AG04450 (cell line): Measurements from ENCODE around the gene ADGRV1. TPM values are rescaled to one million over a fixed set of nuclear protein-coding genes. Genes with fewer than 3 reads are reported as not detected.
"Not testable (repeated sequence)": the region's sequence is repeated elsewhere in the genome, so short reads cannot be mapped to it uniquely, and the experiment has no call there.

Experiments
- CTCF ChIA-PET: fragments of 300-600, 350-600 bp; formaldehyde crosslinking; extraction: SDS; loops from one replicate; lab custom pipeline; 2022; ENCODE audit warnings: antibody characterized with exemption, inconsistent platforms; lab: Charles Lee
- POLR2A ChIA-PET: fragments of 350-600 bp; formaldehyde crosslinking; extraction: SDS; loops from one replicate; lab custom pipeline; 2021; ENCODE audit warnings: antibody characterized with exemption, inconsistent platforms; lab: Yijun Ruan, JAX
- DNase-seq: peaks from one replicate; pipeline ENCODE4 v3.0.0-alpha.2; 2011; ENCODE audit warnings: low read depth, low spot score
- H3K27ac ChIP-seq: one replicate; pipeline ENCODE4 v1.5.1; 2012; ENCODE audit warnings: low read depth, low read length, control low read depth
- H3K27me3 ChIP-seq: one replicate; pipeline ENCODE4 v1.6.0; 2012; ENCODE audit warnings: low read length; ENCODE audit not compliant: control insufficient read depth, insufficient read depth
- H3K4me3 ChIP-seq: 2 replicates; pipeline ENCODE4 v1.5.1; 2011; ENCODE audit warnings: mild to moderate bottlenecking, low read depth, low read length, control low read depth
- H3K9me3 ChIP-seq: 2 replicates; pipeline ENCODE4 v1.5.1; 2012; ENCODE audit warnings: low read length; ENCODE audit not compliant: control insufficient read depth, insufficient read depth
- CTCF ChIP-seq: IDR thresholded peaks from 2 replicates; pipeline ENCODE4 v1.5.1; 2011; ENCODE audit warnings: low read depth, low read length, control low read depth, inconsistent platforms
- polyA plus RNA-seq: library from polyadenylated mRNA; depleted of rRNA; stranded (reverse); fragments of >200 nt; gene quantifications from 2 replicates; pipeline ENCODE4 v1.2.3, GENCODE V29; 2011

The ADGRV1 gene
- polyA plus RNA-seq, 1 experiment: 0.06 TPM

DNA sequence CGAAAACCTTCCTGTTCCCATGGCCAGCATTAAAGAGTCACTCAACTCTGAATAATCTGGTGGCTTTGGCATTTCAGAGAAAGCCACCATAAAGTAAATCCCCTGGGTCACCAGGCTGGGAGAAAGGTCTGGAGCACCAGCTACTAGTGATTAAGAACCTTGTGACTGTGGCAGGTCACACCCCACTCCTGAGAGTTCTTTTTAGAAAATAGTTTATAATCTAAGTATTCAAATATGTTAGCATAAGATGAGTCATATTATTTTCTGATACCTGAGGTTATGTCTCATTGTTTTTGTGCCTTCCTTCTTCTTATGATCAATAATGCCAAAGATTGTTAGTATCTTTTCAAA, 472.8 kb downstream of the ADGRV1 start:
- no peak for TF ChIP-seq CTCF
- DNase-seq: no peak
- POLR2A ChIA-PET: no interaction called here
- Histone ChIP-seq H3K4me3 (no peak overlapping the region), H3K27me3 (no peaks in the 10 kb centered on the region), H3K9me3 (no peaks in the 10 kb centered on the region), H3K27ac (no peak overlapping the region)
- CTCF ChIA-PET: no interaction called here

DNA sequence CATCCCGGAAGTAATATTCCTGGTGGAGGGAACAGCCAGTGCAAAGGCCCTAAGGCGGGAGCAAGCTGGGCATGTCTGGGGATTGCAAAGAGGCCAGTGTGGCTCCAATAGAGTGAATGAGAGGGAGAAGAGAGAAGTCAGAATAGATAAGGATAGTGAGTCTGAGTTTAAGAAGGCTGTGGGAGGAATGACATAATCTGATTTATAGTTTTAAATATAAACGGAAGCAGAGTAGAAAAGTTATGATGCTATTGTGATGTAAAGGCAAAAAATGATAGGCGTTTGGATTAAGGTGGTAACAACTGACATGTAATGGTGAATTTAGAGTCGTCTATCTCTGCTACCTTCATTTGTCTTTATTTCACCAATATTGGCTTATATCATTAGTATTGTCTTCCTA, 473.5 kb downstream of the ADGRV1 start:
- CTCF ChIA-PET: no interaction called here
- TF ChIP-seq CTCF: no peak

DNA sequence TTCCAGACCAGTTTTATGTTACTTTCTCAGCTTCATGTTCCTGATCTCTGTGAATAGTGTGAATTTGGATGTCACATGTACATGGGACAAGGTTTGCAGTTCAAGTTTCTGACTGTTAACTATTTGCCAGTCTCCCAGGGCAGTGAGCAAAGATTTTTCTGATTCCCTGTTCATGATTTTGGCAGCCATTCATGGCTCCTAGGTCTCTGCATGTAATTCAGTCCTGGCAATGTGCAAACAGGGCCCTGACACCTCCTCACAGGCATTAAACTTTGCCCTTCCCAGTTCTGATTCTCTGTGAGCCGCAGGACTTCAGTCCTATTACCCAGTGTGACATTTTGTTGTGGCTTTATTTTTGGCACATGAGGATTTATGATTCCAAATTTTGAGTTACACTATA, 474.8 kb downstream of the ADGRV1 start:
- Histone ChIP-seq H3K9me3 (no peaks in the 10 kb centered on the region), H3K27ac (no peak overlapping the region), H3K4me3 (no peak overlapping the region), H3K27me3 (no peaks in the 10 kb centered on the region)
- TF ChIP-seq CTCF: no peak
- no peak for DNase-seq
- ChIA-PET POLR2A (no interaction called here), CTCF (interaction anchor here (0.6 kb wide), 1 partner anchor 386 kb away, joined by 3 read pairs; no protein-coding TSS in a partner anchor)

More for the DNA sequence above, 473.5 kb downstream of the ADGRV1 start:
- no peak for DNase-seq
- Histone ChIP-seq H3K4me3 (no peak overlapping the region), H3K27ac (no peak overlapping the region), H3K9me3 (no peaks in the 10 kb centered on the region), H3K27me3 (no peaks in the 10 kb centered on the region)
- POLR2A ChIA-PET: no interaction called here

DNA sequence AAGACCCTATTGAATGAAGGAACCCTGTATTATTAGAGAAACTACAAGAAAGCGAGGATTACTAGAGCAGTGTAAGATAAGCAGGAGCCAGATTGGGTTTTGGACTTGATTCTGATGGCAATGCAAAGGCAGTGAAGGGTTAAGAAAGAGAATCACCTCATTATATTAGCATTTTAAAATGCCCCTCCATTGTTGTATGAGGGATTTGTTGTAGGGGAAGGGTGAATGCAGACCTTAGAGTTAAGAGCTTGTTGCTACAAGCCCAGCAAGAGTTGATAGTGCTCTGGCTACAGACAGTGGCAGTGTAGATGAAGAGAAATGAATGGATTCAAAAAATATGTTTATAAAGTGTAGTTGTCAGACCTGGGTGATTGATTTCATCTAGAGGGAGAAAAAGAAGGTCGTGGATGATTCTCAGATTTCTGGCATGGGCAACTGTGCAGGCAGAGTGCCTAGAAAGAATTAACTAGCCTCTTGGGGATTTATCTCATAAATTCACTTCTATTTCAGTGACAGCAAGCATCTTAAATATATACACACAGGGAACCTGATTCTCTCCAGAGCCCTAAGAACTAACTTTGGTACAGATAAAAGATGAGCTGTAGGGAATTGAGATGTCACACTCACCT, 479.7 kb downstream of the ADGRV1 start:
- no peak for DNase-seq
- Histone ChIP-seq H3K4me3 (no peak overlapping the region), H3K9me3 (no peaks in the 10 kb centered on the region), H3K27ac (no peak overlapping the region), H3K27me3 (no peaks in the 10 kb centered on the region)
- ChIA-PET CTCF (no interaction called here), POLR2A (no interaction called here)
- no peak for TF ChIP-seq CTCF

GRCh38 chr5:91041132-91041531, 482.5 kb downstream of the ADGRV1 start:
- H3K27ac ChIP-seq, CTCF ChIA-PET, DNase-seq, POLR2A ChIA-PET, H3K27me3 ChIP-seq, H3K9me3 ChIP-seq, H3K4me3 ChIP-seq: not testable (repeated sequence)
